ENCODE results near the gene SAAL1. TPM values are rescaled to one million over a fixed set of nuclear protein-coding genes. Genes with fewer than 3 reads are reported as not detected.

SAAL1 gene
- total and polyA plus RNA-seq, 2 donors (not counting 1 experiment from before 2014, with no cell fraction given), result 15.0 to 20.0 TPM

- H4K20me1 ChIP-seq (ENCODE audit: control insufficient read depth, extremely low read depth, insufficient read depth, low read length), result no peaks in the 10 kb centered on the region
- no peak overlapping the region for H3K9ac ChIP-seq (ENCODE audit: insufficient read depth, low read length)
- H3K36me3 ChIP-seq (ENCODE audit: control insufficient read depth, insufficient read depth, low read length), result no peaks in the 10 kb centered on the region
- H3K9me3 ChIP-seq (ENCODE audit: control insufficient read depth, insufficient read depth, low read depth, low read length), result no peaks in the 10 kb centered on the region
- H3K79me2 ChIP-seq (ENCODE audit: control insufficient read depth, insufficient read depth, low read length), result no peaks in the 10 kb centered on the region
- no peak overlapping the region for H3K4me3 ChIP-seq (replicated peaks in 1 of 4; ENCODE audit: control extremely low read depth in 1 of 4, insufficient read depth in 1 of 4, low read depth in 3 of 4, low read length in 4 of 4)
- H3K27me3 ChIP-seq (ENCODE audit: control insufficient read depth, insufficient read depth, low read length), result no peaks in the 10 kb centered on the region
- DNase-seq (ENCODE audit: low read depth in 2 of 2), result no peak
- TF ChIP-seq EZH2 (IDR thresholded peaks at IDR 0.05; ENCODE audit: low read length, missing control alignments), result no peak
- TF ChIP-seq, protein P1, sequence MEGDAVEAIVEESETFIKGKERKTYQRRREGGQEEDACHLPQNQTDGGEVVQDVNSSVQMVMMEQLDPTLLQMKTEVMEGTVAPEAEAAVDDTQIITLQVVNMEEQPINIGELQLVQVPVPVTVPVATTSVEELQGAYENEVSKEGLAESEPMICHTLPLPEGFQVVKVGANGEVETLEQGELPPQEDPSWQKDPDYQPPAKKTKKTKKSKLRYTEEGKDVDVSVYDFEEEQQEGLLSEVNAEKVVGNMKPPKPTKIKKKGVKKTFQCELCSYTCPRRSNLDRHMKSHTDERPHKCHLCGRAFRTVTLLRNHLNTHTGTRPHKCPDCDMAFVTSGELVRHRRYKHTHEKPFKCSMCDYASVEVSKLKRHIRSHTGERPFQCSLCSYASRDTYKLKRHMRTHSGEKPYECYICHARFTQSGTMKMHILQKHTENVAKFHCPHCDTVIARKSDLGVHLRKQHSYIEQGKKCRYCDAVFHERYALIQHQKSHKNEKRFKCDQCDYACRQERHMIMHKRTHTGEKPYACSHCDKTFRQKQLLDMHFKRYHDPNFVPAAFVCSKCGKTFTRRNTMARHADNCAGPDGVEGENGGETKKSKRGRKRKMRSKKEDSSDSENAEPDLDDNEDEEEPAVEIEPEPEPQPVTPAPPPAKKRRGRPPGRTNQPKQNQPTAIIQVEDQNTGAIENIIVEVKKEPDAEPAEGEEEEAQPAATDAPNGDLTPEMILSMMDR (conservative IDR thresholded peaks at IDR 0.05 in 1 of 2, IDR thresholded peaks at IDR 0.05 in 1 of 2; ENCODE audit: low read depth in 1 of 2, low read length in 2 of 2), result no peak
- no peak overlapping the region for H3K27ac ChIP-seq (ENCODE audit: insufficient read depth, low read length)
- H3K4me2 ChIP-seq (ENCODE audit: extremely low read depth, insufficient read depth, low read length), result no peak overlapping the region
- H3K4me1 ChIP-seq (ENCODE audit: control insufficient read depth, extremely low read depth, insufficient read depth, low read length), result no peaks in the 10 kb centered on the region
- H2AFZ ChIP-seq (ENCODE audit: low read length), result no peak overlapping the region
Observed at GRCh38 chr11:18080451-18080850, 25.4 kb downstream of the SAAL1 start.

- no peak overlapping the region for H3K9ac ChIP-seq (ENCODE audit: insufficient read depth, low read length)
- H2AFZ ChIP-seq (ENCODE audit: low read length), result no peak overlapping the region
- no peak for DNase-seq (ENCODE audit: low read depth in 2 of 2)
- H3K79me2 ChIP-seq (ENCODE audit: control insufficient read depth, insufficient read depth, low read length), result no peaks in the 10 kb centered on the region
- TF ChIP-seq, protein P1 (conservative IDR thresholded peaks at IDR 0.05 in 1 of 2, IDR thresholded peaks at IDR 0.05 in 1 of 2; ENCODE audit: low read depth in 1 of 2, low read length in 2 of 2), result no peak
- TF ChIP-seq EZH2 (IDR thresholded peaks at IDR 0.05; ENCODE audit: low read length, missing control alignments), result no peak
- H3K4me3 ChIP-seq (replicated peaks in 1 of 4; ENCODE audit: control extremely low read depth in 1 of 4, insufficient read depth in 1 of 4, low read depth in 3 of 4, low read length in 4 of 4), result no peak overlapping the region
- no peaks in the 10 kb centered on the region for H3K27me3 ChIP-seq (ENCODE audit: control insufficient read depth, insufficient read depth, low read length)
- no peak overlapping the region for H3K4me2 ChIP-seq (ENCODE audit: extremely low read depth, insufficient read depth, low read length)
- no peak overlapping the region for H3K27ac ChIP-seq (ENCODE audit: insufficient read depth, low read length)
- no peaks in the 10 kb centered on the region for H3K36me3 ChIP-seq (ENCODE audit: control insufficient read depth, insufficient read depth, low read length)
- no peaks in the 10 kb centered on the region for H3K4me1 ChIP-seq (ENCODE audit: control insufficient read depth, extremely low read depth, insufficient read depth, low read length)
- H4K20me1 ChIP-seq (ENCODE audit: control insufficient read depth, extremely low read depth, insufficient read depth, low read length), result no peaks in the 10 kb centered on the region
- no peaks in the 10 kb centered on the region for H3K9me3 ChIP-seq (ENCODE audit: control insufficient read depth, insufficient read depth, low read depth, low read length)
Observed at GRCh38 chr11:18078909-18079308, 27.0 kb downstream of the SAAL1 start.

DNA sequence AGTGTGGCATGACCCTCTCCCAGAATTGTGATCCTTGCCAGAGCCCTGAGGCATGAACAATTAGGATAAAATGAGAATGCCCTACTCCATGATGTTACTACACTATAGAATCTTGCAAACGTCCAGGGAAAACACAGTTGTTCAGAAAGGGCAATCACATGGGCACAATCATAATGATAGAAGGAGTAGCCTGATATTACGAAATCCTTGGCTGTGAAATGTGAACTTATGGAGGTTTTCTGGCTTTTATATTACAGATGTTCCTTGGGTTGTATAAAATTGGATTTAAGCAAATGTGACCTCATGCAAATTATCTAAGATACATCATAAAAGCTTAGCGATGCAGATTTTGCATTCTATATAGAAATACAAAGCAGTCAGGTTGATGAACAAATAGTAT, 30.4 kb downstream of the SAAL1 start:
- no peak for DNase-seq (ENCODE audit: low read depth in 2 of 2)
- Histone ChIP-seq H4K20me1 (ENCODE audit: control insufficient read depth, extremely low read depth, insufficient read depth, low read length) (no peaks in the 10 kb centered on the region), H3K4me2 (ENCODE audit: extremely low read depth, insufficient read depth, low read length) (no peak overlapping the region), H3K9ac (ENCODE audit: insufficient read depth, low read length) (no peak overlapping the region), H3K9me3 (ENCODE audit: control insufficient read depth, insufficient read depth, low read depth, low read length) (no peaks in the 10 kb centered on the region), H3K4me1 (ENCODE audit: control insufficient read depth, extremely low read depth, insufficient read depth, low read length) (no peaks in the 10 kb centered on the region), H3K27me3 (ENCODE audit: control insufficient read depth, insufficient read depth, low read length) (no peaks in the 10 kb centered on the region), H2AFZ (ENCODE audit: low read length) (no peak overlapping the region), H3K27ac (ENCODE audit: insufficient read depth, low read length) (no peak overlapping the region), H3K79me2 (ENCODE audit: control insufficient read depth, insufficient read depth, low read length) (no peaks in the 10 kb centered on the region), H3K4me3 (replicated peaks in 1 of 4; ENCODE audit: control extremely low read depth in 1 of 4, insufficient read depth in 1 of 4, low read depth in 3 of 4, low read length in 4 of 4) (no peak overlapping the region), H3K36me3 (ENCODE audit: control insufficient read depth, insufficient read depth, low read length) (no peaks in the 10 kb centered on the region)
- TF ChIP-seq, protein P1 (conservative IDR thresholded peaks at IDR 0.05 in 1 of 2, IDR thresholded peaks at IDR 0.05 in 1 of 2; ENCODE audit: low read depth in 1 of 2, low read length in 2 of 2), result no peak
- no peak for TF ChIP-seq EZH2 (IDR thresholded peaks at IDR 0.05; ENCODE audit: low read length, missing control alignments)

Measured in fibroblast of lung (primary cell).